Measurements from ENCODE around the gene SURF1. TPM values are rescaled to one million over a fixed set of nuclear protein-coding genes. Genes with fewer than 3 reads are reported as not detected.

The SURF1 gene
- total RNA-seq, 1 experiment from 2014 or later, result 57.5 TPM

DNA sequence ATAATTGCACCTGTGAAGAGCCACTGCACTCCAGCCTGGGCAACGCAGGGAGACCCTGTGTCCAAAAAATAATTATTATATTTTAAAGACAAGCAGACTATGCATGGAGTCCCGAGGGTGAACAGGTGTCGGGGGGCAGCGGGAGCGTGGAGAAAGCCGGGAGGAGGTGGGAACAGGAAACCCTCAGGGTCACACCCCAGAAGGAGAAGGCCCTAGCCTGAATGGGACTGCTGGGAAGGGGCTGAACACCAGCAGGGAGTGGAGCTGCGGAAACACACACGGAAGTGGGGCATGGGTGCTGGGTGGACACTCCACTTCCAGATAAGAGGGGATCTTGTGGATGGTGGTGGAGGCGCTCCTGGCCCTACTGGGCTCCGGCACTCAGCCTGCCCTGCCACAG is 33.1 kb downstream of the SURF1 start:
- no peaks in the 10 kb centered on the region for H3K4me1 ChIP-seq
- TF ChIP-seq, protein P1, sequence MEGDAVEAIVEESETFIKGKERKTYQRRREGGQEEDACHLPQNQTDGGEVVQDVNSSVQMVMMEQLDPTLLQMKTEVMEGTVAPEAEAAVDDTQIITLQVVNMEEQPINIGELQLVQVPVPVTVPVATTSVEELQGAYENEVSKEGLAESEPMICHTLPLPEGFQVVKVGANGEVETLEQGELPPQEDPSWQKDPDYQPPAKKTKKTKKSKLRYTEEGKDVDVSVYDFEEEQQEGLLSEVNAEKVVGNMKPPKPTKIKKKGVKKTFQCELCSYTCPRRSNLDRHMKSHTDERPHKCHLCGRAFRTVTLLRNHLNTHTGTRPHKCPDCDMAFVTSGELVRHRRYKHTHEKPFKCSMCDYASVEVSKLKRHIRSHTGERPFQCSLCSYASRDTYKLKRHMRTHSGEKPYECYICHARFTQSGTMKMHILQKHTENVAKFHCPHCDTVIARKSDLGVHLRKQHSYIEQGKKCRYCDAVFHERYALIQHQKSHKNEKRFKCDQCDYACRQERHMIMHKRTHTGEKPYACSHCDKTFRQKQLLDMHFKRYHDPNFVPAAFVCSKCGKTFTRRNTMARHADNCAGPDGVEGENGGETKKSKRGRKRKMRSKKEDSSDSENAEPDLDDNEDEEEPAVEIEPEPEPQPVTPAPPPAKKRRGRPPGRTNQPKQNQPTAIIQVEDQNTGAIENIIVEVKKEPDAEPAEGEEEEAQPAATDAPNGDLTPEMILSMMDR (IDR thresholded peaks at IDR 0.05; ENCODE audit: insufficient read depth in 1 of 2, low read depth in 1 of 2, low read length in 1 of 2, severe bottlenecking in 1 of 2, unreplicated experiment in 1 of 2), result no peak
- DNase-seq, result no peak
- ChIA-PET CTCF (no interaction called here), POLR2A (no interaction called here)
- Mint-ChIP-seq H3K4me1 (ENCODE audit: low read depth, unreplicated experiment) (no peaks in the 10 kb centered on the region), H3K9me3 (ENCODE audit: unreplicated experiment) (peaks cover 10% of the 10 kb centered on the region), H3K36me3 (ENCODE audit: insufficient read depth, unreplicated experiment) (peaks cover 4% of the 10 kb centered on the region), H3K4me3 (ENCODE audit: unreplicated experiment) (no peak overlapping the region), H3K27ac (ENCODE audit: unreplicated experiment) (no peak overlapping the region), H3K27me3 (ENCODE audit: insufficient read depth, unreplicated experiment) (no peaks in the 10 kb centered on the region)
- intact Hi-C loops (cut with micrococcal nuclease; ENCODE audit: unreplicated experiment), result no loop called here
- BruUV-seq (replicated peaks), result no TSS peak
- H3K27me3 ChIP-seq (replicated peaks; ENCODE audit: control insufficient read depth, insufficient read depth, low read length), result no peaks in the 10 kb centered on the region
- peaks cover 12% of the 10 kb centered on the region; the same call in 1 of the 2 replicates for H3K9me3 ChIP-seq
- no peaks in the 10 kb centered on the region for H3K36me3 ChIP-seq (ENCODE audit: control insufficient read depth, insufficient read depth, low read length)
- H3K4me3 ChIP-seq (ENCODE audit: low read depth, low read length), result no peak overlapping the region

DNA sequence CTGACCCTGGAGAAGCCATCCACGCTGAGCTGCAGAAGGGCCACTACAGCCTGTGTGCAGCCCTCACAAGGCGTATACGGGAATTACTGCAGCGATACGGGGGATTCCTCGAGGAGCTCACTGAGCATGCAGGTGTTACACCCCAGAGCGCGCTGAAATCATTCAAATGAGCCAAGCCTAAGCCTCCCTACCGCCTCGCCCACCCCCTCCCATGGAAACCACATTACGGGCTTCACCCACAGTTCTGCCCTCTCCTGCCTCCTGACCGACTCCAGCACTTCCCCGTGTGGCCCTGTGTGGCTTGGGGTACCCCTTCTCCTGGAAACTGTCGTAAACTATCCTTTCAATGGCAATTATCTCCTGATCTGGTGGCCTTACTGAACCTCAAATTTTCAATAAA is 33.6 kb downstream of the SURF1 start:
- ChIA-PET CTCF (no interaction called here), POLR2A (no interaction called here)
- BruUV-seq (replicated peaks), result no TSS peak
- Mint-ChIP-seq H3K4me3 (ENCODE audit: unreplicated experiment) (no peak overlapping the region), H3K4me1 (ENCODE audit: low read depth, unreplicated experiment) (no peaks in the 10 kb centered on the region), H3K36me3 (ENCODE audit: insufficient read depth, unreplicated experiment) (no peaks in the 10 kb centered on the region), H3K27me3 (ENCODE audit: insufficient read depth, unreplicated experiment) (no peaks in the 10 kb centered on the region), H3K27ac (ENCODE audit: unreplicated experiment) (no peak overlapping the region), H3K9me3 (ENCODE audit: unreplicated experiment) (peaks cover 10% of the 10 kb centered on the region)
- Histone ChIP-seq H3K36me3 (ENCODE audit: control insufficient read depth, insufficient read depth, low read length) (no peaks in the 10 kb centered on the region), H3K4me3 (ENCODE audit: low read depth, low read length) (no peak overlapping the region), H3K4me1 (no peaks in the 10 kb centered on the region), H3K9me3 (peaks cover 12% of the 10 kb centered on the region; the same call in 1 of the 2 replicates), H3K27me3 (replicated peaks; ENCODE audit: control insufficient read depth, insufficient read depth, low read length) (no peaks in the 10 kb centered on the region)
- intact Hi-C loops (cut with micrococcal nuclease; ENCODE audit: unreplicated experiment), result no loop called here
- TF ChIP-seq, protein P1 (IDR thresholded peaks at IDR 0.05; ENCODE audit: insufficient read depth in 1 of 2, low read depth in 1 of 2, low read length in 1 of 2, severe bottlenecking in 1 of 2, unreplicated experiment in 1 of 2), result no peak
- no peak for DNase-seq

DNA sequence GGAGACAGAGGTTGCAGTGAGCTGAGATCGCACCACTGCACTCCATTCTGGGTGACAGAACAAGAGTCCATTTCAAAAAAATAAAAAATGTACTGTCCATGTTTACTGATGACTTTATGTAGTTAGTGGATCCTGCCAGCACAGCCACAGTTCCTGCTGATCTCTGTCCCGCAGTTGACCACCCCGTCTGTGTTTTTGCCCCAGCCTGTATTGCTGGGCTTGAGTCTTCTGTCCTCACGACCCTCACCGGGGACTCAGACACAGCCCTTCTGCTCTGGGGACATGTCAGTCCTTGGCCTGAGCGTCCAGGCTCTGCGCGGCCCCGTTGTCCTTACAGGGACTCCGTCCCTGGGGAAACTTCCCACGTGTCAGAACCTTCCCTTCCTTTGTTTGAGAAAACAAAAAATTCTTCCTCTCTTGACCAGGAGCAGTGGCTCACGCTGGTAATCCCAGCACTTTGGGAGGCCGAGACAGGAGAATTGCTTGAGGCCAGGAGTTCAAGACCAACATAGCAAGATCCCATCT is 34.8 kb downstream of the SURF1 start:
- ChIA-PET CTCF (no interaction called here), POLR2A (no interaction called here)
- intact Hi-C loops (cut with micrococcal nuclease; ENCODE audit: unreplicated experiment), result no loop called here
- Histone ChIP-seq H3K4me3 (ENCODE audit: low read depth, low read length) (no peak overlapping the region), H3K27me3 (replicated peaks; ENCODE audit: control insufficient read depth, insufficient read depth, low read length) (no peaks in the 10 kb centered on the region), H3K36me3 (ENCODE audit: control insufficient read depth, insufficient read depth, low read length) (no peaks in the 10 kb centered on the region), H3K9me3 (peaks cover 12% of the 10 kb centered on the region; the same call in 1 of the 2 replicates), H3K4me1 (no peaks in the 10 kb centered on the region)
- Mint-ChIP-seq H3K27me3 (ENCODE audit: insufficient read depth, unreplicated experiment) (no peaks in the 10 kb centered on the region), H3K4me1 (ENCODE audit: low read depth, unreplicated experiment) (no peaks in the 10 kb centered on the region), H3K9me3 (ENCODE audit: unreplicated experiment) (peaks cover 10% of the 10 kb centered on the region), H3K4me3 (ENCODE audit: unreplicated experiment) (no peak overlapping the region), H3K27ac (ENCODE audit: unreplicated experiment) (no peak overlapping the region), H3K36me3 (ENCODE audit: insufficient read depth, unreplicated experiment) (no peaks in the 10 kb centered on the region)
- TF ChIP-seq, protein P1 (IDR thresholded peaks at IDR 0.05; ENCODE audit: insufficient read depth in 1 of 2, low read depth in 1 of 2, low read length in 1 of 2, severe bottlenecking in 1 of 2, unreplicated experiment in 1 of 2), result no peak
- no peak for DNase-seq
- BruUV-seq (replicated peaks), result no TSS peak

Data from Caco-2 (cell line).